CD14-positive monocyte (primary cell): ENCODE results near the gene ADAT3. TPM values are rescaled to one million over a fixed set of nuclear protein-coding genes. Genes with fewer than 3 reads are reported as not detected.
A peak's percentile ranks its signal among the peaks of the same experiment; 100 is the strongest.

Experiments used
- DNase-seq, 3 donors: peaks; one replicate each; pipeline ENCODE4 v3.0.0-alpha.2; 2011 to 2022
- H2AFZ ChIP-seq: 2 replicates; pipeline ENCODE4 v1.6.0; 2012; ENCODE audit warnings: mild to moderate bottlenecking, low read depth, low read length, inconsistent platforms; ENCODE audit not compliant: insufficient read depth, poor library complexity, severe bottlenecking
- H3K27ac ChIP-seq, 2 donors: 1 replicate in 1 of 2; 2 replicates in 1 of 2; pipeline ENCODE4 v1.5.1; 2012 to 2013; ENCODE audit warnings: low read length in 2 of 2, control low read depth in 1 of 2, inconsistent platforms in 1 of 2, low read depth in 1 of 2, mild to moderate bottlenecking in 1 of 2
- H3K27me3 ChIP-seq, 2 donors: one replicate each; pipeline versions ENCODE4 v1.6.0 to v1.6.1; 2011 to 2013; ENCODE audit warnings: low read length in 2 of 2; ENCODE audit not compliant: control insufficient read depth in 2 of 2, insufficient read depth in 2 of 2
- H3K36me3 ChIP-seq, 2 donors: replicated peaks in 1 of 2; 1 replicate in 1 of 2; 2 replicates in 1 of 2; pipeline versions ENCODE4 v1.5.1 to v1.6.1; 2012 to 2013; ENCODE audit warnings: low read length in 2 of 2, control low read depth in 1 of 2, inconsistent platforms in 1 of 2, mild to moderate bottlenecking in 1 of 2; ENCODE audit not compliant: insufficient read depth in 2 of 2, control insufficient read depth in 1 of 2
- H3K4me1 ChIP-seq, 2 donors: 1 replicate in 1 of 2; 2 replicates in 1 of 2; pipeline versions ENCODE4 v1.5.1 to v1.6.1; 2012 to 2013; ENCODE audit warnings: low read length in 2 of 2, control low read depth in 1 of 2, inconsistent platforms in 1 of 2, mild to moderate bottlenecking in 1 of 2, moderate library complexity in 1 of 2; ENCODE audit not compliant: insufficient read depth in 2 of 2, control insufficient read depth in 1 of 2
- H3K4me2 ChIP-seq: replicated peaks from 2 replicates; pipeline ENCODE3; 2012; ENCODE audit warnings: low read length, moderate library complexity, mild to moderate bottlenecking; ENCODE audit not compliant: poor library complexity, severe bottlenecking; ENCODE audit errors: extremely low read depth
- H3K4me3 ChIP-seq, 3 experiments: fragments of 200-600 bp in 1 of 3; sonication (generic) in 1 of 3; replicated peaks in 1 of 3; 1 replicate in 2 of 3; 2 replicates in 1 of 3; pipeline ENCODE4 v1.5.1; 2011 to 2013; ENCODE audit warnings: low read length in 3 of 3, mild to moderate bottlenecking in 3 of 3, control low read depth in 2 of 3, low read depth in 2 of 3, inconsistent platforms in 1 of 3, moderate library complexity in 1 of 3
- H3K79me2 ChIP-seq: 2 replicates; pipeline ENCODE4 v1.6.0; 2012; ENCODE audit warnings: mild to moderate bottlenecking, control low read depth, inconsistent platforms, low read length, moderate library complexity; ENCODE audit not compliant: insufficient read depth
- H3K9ac ChIP-seq: 2 replicates; pipeline ENCODE4 v1.6.0; 2017; ENCODE audit warnings: low read length, mild to moderate bottlenecking; ENCODE audit not compliant: insufficient read depth, poor library complexity, severe bottlenecking
- H3K9me3 ChIP-seq, 2 donors: replicated peaks in 1 of 2; 1 replicate in 1 of 2; 2 replicates in 1 of 2; pipeline versions ENCODE4 v1.5.1 to v1.6.1; 2012 to 2013; ENCODE audit warnings: low read length in 2 of 2, control low read depth in 1 of 2; ENCODE audit not compliant: control insufficient read depth in 1 of 2, insufficient read depth in 1 of 2
- H4K20me1 ChIP-seq: 2 replicates; pipeline ENCODE4 v1.6.0; 2012; ENCODE audit warnings: mild to moderate bottlenecking, low read length, control low read depth, moderate library complexity; ENCODE audit not compliant: insufficient read depth
- H3K27ac Mint-ChIP-seq, 7 donors: one replicate each; pipeline ENCODE4 v1.8.0; 2020; ENCODE audit warnings: mild to moderate bottlenecking in 7 of 7, mixed read lengths in 7 of 7, moderate library complexity in 6 of 7, inconsistent platforms in 2 of 7
- H3K27me3 Mint-ChIP-seq, 3 donors: one replicate each; pipeline ENCODE4 v1.8.0; 2021 to 2022; ENCODE audit warnings: low read depth in 3 of 3, mild to moderate bottlenecking in 3 of 3, mixed read lengths in 3 of 3, moderate library complexity in 3 of 3, inconsistent platforms in 1 of 3
- H3K36me3 Mint-ChIP-seq, 2 donors: one replicate each; pipeline ENCODE4 v1.8.0; 2020; ENCODE audit warnings: mixed read lengths in 2 of 2, inconsistent platforms in 1 of 2, mild to moderate bottlenecking in 1 of 2
- H3K4me1 Mint-ChIP-seq: one replicate; pipeline ENCODE4 v1.8.0; 2020; ENCODE audit warnings: mild to moderate bottlenecking, mixed read lengths
- H3K4me3 Mint-ChIP-seq, 2 donors: one replicate each; pipeline ENCODE4 v1.8.0; 2020; ENCODE audit warnings: mild to moderate bottlenecking in 2 of 2, mixed read lengths in 2 of 2, moderate library complexity in 1 of 2
- H3K9me3 Mint-ChIP-seq, 7 donors: one replicate each; pipeline ENCODE4 v1.8.0; 2020 to 2022; ENCODE audit warnings: mixed read lengths in 7 of 7, mild to moderate bottlenecking in 6 of 7, moderate library complexity in 6 of 7, inconsistent platforms in 2 of 7
- WGBS: methylation state at CpG from one replicate; pipeline ENCODE4 v1.1.5; 2013; ENCODE audit warnings: missing lambda C conversion rate; ENCODE audit not compliant: insufficient coverage; 5-methylcytosine and 5-hydroxymethylcytosine counted together
- intact Hi-C, 2 donors: fragments of 100-400 bp; cut with micrococcal nuclease; formaldehyde crosslinking; loops; one replicate each; pipeline versions ENCODE4 v1.15.0 to v1.15.1; 2023
- polyA plus RNA-seq, 3 donors: library from polyadenylated mRNA; depleted of rRNA in 1 of 3; unstranded in 2 of 3; stranded (reverse) in 1 of 3; fragments of 300-500 nt in 2 of 3; fragments of >200 nt in 1 of 3; fragmentation: Illumina TruSeq in 2 of 3; gene quantifications; 1 replicate in 2 of 3; 2 replicates in 1 of 3; pipeline ENCODE4 v1.2.3, GENCODE V29; 2012 to 2021
- TF ChIP-seq, protein P1 (sequence below): fragments of 200-600 bp; IDR thresholded peaks from one replicate; pipeline ENCODE4 v1.8.0; 2022; ENCODE audit warnings: antibody characterized with exemption, mild to moderate bottlenecking

Gene ADAT3
- polyA plus RNA-seq, 3 donors, result 2.7 to 3.2 (median 3.1) TPM

GRCh38 chr19:1944916-1945561 is 39.8 kb downstream of the ADAT3 start:
- H3K4me1 ChIP-seq, result peaks cover 46 to 63% of the 10 kb centered on the region in 2 donors

DNA sequence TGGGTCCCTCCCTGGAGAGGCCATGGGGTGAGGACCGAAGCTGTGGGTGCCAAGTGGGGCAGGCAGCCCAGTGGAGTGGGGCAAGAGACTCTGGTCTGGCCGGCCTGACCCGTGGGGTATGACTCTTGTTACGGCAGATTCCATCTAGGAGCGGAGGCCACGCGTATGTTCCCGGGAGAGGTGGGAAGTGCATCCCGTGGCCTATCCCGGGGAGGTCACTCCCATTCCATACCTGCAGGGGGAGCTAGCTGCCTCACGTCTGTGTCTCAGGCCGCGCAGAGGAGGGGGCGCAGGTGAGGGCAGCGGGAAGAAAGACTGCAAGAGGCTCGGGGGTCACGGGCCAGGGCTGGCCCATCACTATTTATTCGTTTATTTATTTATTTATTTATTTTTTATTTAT is 40.7 kb downstream of the ADAT3 start:
- Histone ChIP-seq H4K20me1 (peaks cover 84% of the 10 kb centered on the region), H3K9me3 (no peaks in the 10 kb centered on the region), H3K4me3 (no peak overlapping the region), H2AFZ (no peak overlapping the region), H3K4me1 (peaks cover 42 to 57% of the 10 kb centered on the region in 2 donors), H3K36me3 (peaks cover 6 to 20% of the 10 kb centered on the region in 2 donors), H3K27ac (no peak overlapping the region), H3K27me3 (no peaks in the 10 kb centered on the region), H3K4me2 (no peak overlapping the region), H3K79me2 (peaks cover 90% of the 10 kb centered on the region), H3K9ac (no peak overlapping the region)
- H3K27ac Mint-ChIP-seq, result peak overlapping the region in 2 of 7 donors; percentile 43 to 58
- H3K27me3 Mint-ChIP-seq, result peaks cover 0 to 2% (median 0%) of the 10 kb centered on the region in 3 donors
- H3K4me1 Mint-ChIP-seq, result peaks cover 49% of the 10 kb centered on the region
- intact Hi-C loops, result no loop called here
- 91% methylated on average over 4 of the region's 18 CpGs for WGBS
- TF ChIP-seq, protein P1, sequence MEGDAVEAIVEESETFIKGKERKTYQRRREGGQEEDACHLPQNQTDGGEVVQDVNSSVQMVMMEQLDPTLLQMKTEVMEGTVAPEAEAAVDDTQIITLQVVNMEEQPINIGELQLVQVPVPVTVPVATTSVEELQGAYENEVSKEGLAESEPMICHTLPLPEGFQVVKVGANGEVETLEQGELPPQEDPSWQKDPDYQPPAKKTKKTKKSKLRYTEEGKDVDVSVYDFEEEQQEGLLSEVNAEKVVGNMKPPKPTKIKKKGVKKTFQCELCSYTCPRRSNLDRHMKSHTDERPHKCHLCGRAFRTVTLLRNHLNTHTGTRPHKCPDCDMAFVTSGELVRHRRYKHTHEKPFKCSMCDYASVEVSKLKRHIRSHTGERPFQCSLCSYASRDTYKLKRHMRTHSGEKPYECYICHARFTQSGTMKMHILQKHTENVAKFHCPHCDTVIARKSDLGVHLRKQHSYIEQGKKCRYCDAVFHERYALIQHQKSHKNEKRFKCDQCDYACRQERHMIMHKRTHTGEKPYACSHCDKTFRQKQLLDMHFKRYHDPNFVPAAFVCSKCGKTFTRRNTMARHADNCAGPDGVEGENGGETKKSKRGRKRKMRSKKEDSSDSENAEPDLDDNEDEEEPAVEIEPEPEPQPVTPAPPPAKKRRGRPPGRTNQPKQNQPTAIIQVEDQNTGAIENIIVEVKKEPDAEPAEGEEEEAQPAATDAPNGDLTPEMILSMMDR, result peak; percentile 77
- peaks cover 9 to 19% of the 10 kb centered on the region in 2 donors for H3K36me3 Mint-ChIP-seq
- H3K4me3 Mint-ChIP-seq, result no peak overlapping the region
- peaks cover 0 to 1% (median 0%) of the 10 kb centered on the region in 7 donors for H3K9me3 Mint-ChIP-seq
- DNase-seq, result peak in 1 of 3 donors; percentile 28

More at GRCh38 chr19:1944916-1945561, 39.8 kb downstream of the ADAT3 start:
- no peak for DNase-seq
- Mint-ChIP-seq H3K27me3 (peaks cover 0 to 2% (median 1%) of the 10 kb centered on the region in 3 donors), H3K9me3 (peaks cover 0 to 1% (median 0%) of the 10 kb centered on the region in 7 donors), H3K27ac (peak overlapping the region in 2 of 7 donors; percentile 48 to 50), H3K4me1 (peaks cover 49% of the 10 kb centered on the region), H3K36me3 (peaks cover 7 to 11% of the 10 kb centered on the region in 2 donors), H3K4me3 (no peak overlapping the region)
- H4K20me1 ChIP-seq, result peaks cover 75% of the 10 kb centered on the region
- 95% methylated on average over 30 of the region's 30 CpGs for WGBS
- H3K4me2 ChIP-seq, result peak overlapping the region; percentile 75
- H3K27me3 ChIP-seq, result no peaks in the 10 kb centered on the region
- no peak overlapping the region for H3K9ac ChIP-seq
- H3K79me2 ChIP-seq, result peaks cover 81% of the 10 kb centered on the region
- H3K27ac ChIP-seq, result peak overlapping the region in 1 of 2 donors; percentile 99
- TF ChIP-seq, protein P1, result no peak
- H2AFZ ChIP-seq, result no peak overlapping the region
- peaks cover 6 to 14% of the 10 kb centered on the region in 2 donors for H3K36me3 ChIP-seq
- H3K9me3 ChIP-seq, result no peaks in the 10 kb centered on the region
- no peak overlapping the region for H3K4me3 ChIP-seq
- intact Hi-C loops, result no loop called here
